HTR-8/SVneo (cell line): Measurements from ENCODE around the gene GPS1.

Source experiments
- DNase-seq: peaks from one replicate; pipeline ENCODE4 v3.0.0; 2011; ENCODE audit warnings: low spot score, mixed read lengths; ENCODE audit not compliant: insufficient read length
- FAIRE-seq: peaks from 2 replicates; lab custom pipeline; 2011; peaks lifted over from hg19 to GRCh38; lab: Jason Lieb, UNC

Gene GPS1

DNA sequence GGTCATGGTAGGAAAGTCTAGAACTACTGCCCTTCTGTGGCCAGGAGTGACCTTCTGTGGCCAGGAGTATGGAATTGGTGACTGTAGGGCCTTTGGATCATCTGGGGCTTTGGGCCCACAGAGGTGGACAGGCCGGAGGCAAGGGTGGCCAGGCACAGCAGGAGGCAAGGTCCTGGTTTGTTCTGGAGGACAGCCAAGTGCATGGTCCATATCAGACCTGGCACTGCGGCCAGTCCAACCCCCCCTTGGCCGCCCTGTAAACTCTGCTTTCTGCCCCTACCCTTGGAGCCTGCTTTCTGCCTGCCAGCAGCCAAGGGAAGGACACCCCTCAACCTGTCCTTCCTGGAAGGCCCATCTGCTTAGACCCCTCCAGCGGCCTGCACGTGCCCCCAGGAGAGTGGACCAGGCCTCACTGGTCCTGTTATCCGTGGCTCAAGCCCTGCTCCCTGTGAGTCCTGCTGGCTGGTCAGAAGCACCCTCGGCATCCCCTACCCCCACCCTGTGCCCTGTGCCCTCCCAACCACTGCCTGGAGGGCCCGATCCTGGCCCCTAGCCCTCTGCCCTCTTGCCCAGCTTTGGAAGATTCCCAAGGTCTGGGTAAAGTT is 11.9 kb upstream of the GPS1 start:
- FAIRE-seq (no peak), DNase-seq (no peak)

GRCh38 chr17:82041144-82041814 is 10.4 kb upstream of the GPS1 start:
- no peak for DNase-seq
- no peak for FAIRE-seq

GRCh38 chr17:82042649-82043048 is 9.0 kb upstream of the GPS1 start:
- no peak for DNase-seq
- peak; percentile 83 for FAIRE-seq

DNA sequence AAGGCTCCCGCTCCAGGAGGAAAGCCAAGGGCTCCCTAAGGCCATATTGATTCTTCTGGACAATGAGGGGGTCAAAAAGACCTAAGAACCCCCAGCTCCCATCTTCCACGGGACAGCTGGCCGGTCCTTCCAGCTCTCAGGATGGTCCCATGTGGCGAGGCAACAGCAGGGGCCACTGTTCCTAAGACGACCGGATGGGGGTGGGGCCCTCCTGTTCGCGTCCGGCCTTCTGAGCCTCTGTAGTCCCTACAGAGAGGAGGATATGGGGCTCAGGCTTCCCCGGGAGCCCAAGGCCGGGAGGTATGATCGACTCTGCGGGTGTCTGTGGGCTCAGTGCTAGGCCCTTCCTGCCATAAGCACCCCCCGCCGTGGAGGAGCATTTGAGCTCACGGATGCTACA is 8.2 kb upstream of the GPS1 start:
- no peak for FAIRE-seq
- no peak for DNase-seq

DNA sequence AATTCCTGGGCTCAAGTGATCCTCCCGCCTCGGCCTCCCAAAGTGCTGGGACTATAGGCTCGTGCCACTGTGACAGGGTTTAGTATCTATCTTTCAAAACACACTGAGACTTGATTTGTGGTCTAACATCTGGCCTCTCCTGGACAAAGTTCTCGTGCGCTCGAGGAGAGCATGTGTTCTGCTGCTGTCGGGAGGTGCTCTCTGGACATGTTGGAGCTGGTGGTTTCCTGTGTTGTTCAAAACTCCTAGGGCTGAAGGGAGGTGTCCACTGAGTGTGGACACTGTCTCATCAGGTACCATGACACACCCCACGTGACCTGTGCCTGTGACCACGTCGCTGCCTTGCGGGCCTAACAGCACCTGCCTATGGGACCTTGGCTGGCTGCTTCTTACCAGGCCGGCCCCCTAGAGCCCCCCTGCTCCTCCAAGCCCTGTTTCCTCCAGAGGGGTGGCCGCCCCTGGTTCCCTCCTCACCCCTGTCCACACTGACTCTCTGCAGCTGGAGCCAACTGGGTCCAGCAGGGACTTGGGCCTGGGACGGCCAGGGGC is 5.7 kb upstream of the GPS1 start:
- no peak for DNase-seq
- no peak for FAIRE-seq

DNA sequence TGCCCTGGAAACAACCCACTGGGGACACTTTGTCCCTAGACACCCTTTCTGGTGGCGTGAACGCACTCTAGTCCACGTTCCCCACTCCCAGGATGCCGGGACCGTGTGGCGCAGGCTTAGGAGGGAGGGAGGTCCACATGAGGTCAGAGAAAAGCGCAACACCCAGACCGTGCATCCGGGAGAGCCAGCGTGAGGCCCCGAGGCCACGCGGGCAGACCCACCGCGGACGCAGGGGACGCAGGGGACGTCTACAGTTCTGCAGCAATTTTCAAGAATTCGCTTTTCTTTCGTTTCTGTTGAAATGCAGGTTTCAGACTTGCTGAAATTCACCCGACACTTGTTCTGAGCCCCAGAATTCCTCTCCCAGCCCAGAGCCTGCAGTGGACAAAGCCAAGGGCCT is 4.8 kb upstream of the GPS1 start:
- DNase-seq (no peak), FAIRE-seq (no peak)

DNA sequence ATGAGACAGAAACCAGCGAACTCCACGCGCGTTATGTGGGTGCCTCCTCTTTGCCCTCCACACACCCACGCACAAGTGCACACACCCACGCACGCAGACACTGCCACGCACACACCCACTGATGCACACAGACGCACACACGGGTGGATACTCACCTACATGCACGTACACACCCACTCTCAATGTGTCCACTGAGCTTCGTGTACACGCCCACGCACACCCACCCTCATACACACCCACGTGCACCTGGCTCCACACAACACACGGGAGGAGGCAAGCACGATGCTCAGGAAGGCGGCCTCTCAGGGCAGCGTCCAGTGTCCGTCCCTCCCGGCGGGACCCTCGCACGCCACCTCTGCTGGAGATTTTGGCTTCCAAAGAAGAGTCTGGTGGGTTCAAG is 4.3 kb upstream of the GPS1 start:
- DNase-seq (no peak), FAIRE-seq (peak; percentile 42)

GRCh38 chr17:82047914-82048570 is 3.7 kb upstream of the GPS1 start:
- FAIRE-seq (no peak), DNase-seq (no peak)

DNA sequence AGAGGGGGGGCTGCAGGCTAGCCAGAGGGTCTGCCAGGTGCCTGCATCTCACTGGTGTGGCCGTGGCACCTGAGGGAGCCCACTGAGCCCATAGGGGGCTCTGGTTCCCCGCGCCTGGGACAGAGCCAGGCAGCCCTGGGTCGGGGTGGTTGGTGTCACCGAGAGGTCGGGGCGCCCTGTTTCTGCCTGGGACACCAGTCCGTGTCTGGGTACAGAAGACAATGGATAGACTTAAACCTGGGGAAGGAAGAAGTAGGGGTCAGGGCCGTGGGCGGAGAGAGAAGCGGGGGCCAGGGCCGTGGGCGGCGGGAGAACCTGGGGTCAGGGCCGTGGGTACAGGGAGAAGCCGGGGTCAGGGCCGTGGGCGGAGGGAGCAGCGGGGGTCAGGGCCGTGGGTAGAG is 3.1 kb upstream of the GPS1 start:
- no peak for FAIRE-seq
- DNase-seq = no peak

DNA sequence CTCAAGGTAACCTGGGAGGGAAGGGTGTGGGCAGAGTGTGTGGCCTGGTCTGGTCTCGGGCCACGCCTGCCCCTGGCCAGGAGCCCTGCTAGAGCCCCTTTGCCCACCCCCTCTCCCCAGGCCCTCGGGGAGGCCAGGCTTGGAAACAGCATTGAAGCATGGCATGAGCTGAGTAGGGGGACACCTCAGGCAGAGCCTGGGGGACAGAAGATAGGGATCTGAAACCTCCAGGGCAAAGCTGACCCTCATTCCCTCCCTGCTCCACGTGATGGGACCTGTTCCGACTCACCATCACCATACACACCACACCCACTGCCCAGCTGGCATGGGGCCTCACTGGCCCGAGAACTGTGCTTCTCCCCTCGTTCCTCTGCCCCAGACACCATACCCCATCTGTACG is 2.6 kb upstream of the GPS1 start:
- FAIRE-seq (no peak), DNase-seq (no peak)

GRCh38 chr17:82049521-82049971 is 2.2 kb upstream of the GPS1 start:
- FAIRE-seq (no peak), DNase-seq (no peak)

GRCh38 chr17:82050152-82050760 is 1.4 kb upstream of the GPS1 start:
- FAIRE-seq = no peak
- no peak for DNase-seq

DNA sequence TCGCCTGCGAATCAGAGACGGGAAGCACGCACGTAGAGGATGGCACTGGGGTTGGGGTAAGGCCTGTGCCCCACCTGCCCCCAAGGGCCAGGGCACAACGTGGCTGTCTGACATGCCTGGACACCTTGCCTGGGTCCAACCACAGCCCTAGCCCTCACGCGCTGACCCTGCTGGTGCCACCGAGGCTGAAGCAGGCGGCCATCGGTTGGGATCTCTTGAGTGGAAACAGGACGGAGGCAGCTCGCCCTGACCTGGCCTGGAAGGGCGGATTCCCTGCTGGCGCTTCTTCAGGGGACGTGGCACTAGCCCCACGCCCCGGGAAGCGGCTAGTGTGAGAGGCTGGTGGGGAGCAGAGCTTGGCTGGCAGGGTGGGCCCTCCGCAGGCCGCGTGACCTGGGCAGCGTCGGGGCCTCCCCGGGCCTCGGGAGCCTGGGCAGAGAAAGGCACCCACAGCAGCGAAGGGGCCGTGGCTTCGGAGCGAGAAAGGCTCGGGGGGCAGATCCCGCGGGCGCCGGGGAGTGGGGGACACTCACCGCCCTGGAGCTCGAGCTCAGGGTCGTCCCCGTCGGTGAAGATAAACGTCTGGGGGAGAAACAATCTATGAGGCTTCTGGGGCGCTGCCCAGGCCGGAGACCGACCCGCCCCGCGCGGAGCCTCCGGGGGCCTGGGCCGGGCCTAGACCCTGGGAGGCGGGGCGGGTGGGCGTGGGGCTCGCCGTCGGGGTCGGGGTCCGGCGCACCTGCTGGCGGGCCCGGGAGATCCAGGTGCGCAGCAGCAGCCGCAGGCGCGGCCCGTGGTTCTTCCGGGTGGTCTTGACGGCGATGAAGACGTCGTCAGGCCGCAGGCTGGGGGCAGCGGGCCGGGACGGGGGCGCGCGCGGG is 697 bp upstream of the GPS1 start:
- no peak for FAIRE-seq

GRCh38 chr17:82052638-82053059 is 951 bp downstream of the GPS1 start:
- no peak for DNase-seq
- no peak for FAIRE-seq

More for the DNA sequence above, 697 bp upstream of the GPS1 start:
- no peak for DNase-seq

- DNase-seq (no peak), FAIRE-seq (no peak)
Measured at GRCh38 chr17:82053130-82053529, 1.4 kb downstream of the GPS1 start.

- no peak for DNase-seq
Measured at GRCh38 chr17:82053556-82054263, 2.0 kb downstream of the GPS1 start.

DNA sequence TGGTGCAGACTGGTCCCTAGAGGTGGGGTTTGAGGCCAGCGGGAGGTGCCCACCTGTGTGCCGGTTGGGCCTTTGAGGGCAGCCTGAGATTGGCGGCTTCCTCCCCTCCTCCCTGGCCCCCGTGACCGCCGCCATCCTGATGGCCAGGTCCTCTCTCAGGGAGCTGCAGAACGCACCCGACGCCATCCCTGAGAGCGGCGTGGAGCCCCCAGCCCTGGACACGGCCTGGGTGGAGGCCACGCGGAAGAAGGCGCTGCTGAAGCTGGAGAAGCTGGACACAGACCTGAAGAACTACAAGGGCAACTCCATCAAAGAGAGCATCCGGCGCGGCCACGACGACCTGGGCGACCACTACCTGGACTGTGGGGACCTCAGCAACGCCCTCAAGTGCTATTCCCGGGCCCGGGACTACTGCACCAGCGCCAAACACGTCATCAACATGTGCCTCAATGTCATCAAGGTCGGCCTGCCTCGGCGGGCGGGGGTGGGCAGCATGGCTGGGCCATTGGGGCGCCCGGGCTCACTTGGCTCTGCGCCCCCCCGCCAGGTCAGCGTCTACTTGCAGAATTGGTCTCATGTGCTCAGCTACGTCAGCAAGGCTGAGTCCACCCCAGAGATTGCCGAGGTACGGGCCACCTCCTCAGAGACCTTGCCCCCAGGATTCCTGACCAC is 2.8 kb downstream of the GPS1 start:
- DNase-seq = no peak
- FAIRE-seq = no peak

More at GRCh38 chr17:82053556-82054263, 2.0 kb downstream of the GPS1 start:
- no peak for FAIRE-seq

- DNase-seq (no peak), FAIRE-seq (no peak)
Measured at GRCh38 chr17:82055023-82055964, 3.6 kb downstream of the GPS1 start.
